Panc1 (cell line): ENCODE measurements around the gene FOXN1.

ENCODE experiments used
- POLR2AphosphoS5 ChIP-seq: IDR thresholded peaks from 2 replicates; pipeline ENCODE4 v1.6.1; 2012; ENCODE audit warnings: mild to moderate bottlenecking, low read depth, low read length, moderate library complexity
- TF ChIP-seq, protein P1 (sequence below): fragments of 450-650 bp; IDR thresholded peaks from 2 replicates; pipeline ENCODE4 v1.5.1; 2017; ENCODE audit warnings: mild to moderate bottlenecking

GRCh38 chr17:28569446-28569845, 63.3 kb downstream of the FOXN1 start:
- TF ChIP-seq, protein P1, sequence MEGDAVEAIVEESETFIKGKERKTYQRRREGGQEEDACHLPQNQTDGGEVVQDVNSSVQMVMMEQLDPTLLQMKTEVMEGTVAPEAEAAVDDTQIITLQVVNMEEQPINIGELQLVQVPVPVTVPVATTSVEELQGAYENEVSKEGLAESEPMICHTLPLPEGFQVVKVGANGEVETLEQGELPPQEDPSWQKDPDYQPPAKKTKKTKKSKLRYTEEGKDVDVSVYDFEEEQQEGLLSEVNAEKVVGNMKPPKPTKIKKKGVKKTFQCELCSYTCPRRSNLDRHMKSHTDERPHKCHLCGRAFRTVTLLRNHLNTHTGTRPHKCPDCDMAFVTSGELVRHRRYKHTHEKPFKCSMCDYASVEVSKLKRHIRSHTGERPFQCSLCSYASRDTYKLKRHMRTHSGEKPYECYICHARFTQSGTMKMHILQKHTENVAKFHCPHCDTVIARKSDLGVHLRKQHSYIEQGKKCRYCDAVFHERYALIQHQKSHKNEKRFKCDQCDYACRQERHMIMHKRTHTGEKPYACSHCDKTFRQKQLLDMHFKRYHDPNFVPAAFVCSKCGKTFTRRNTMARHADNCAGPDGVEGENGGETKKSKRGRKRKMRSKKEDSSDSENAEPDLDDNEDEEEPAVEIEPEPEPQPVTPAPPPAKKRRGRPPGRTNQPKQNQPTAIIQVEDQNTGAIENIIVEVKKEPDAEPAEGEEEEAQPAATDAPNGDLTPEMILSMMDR = no peak
- no peak for TF ChIP-seq POLR2AphosphoS5
